HEK293 (cell line): Measurements from ENCODE around the gene SPNS2.

Experiments used
- CTCF ChIA-PET: fragments of 350-600 bp; formaldehyde crosslinking; extraction: SDS; loops from one replicate; lab custom pipeline; 2021; ENCODE audit warnings: antibody characterized with exemption; lab: Yijun Ruan, JAX
- POLR2A ChIA-PET: fragments of 300-600 bp; formaldehyde crosslinking; extraction: SDS; loops from one replicate; lab custom pipeline; 2020; ENCODE audit warnings: antibody characterized with exemption, inconsistent platforms; lab: Yijun Ruan, JAX
- H3K27ac ChIP-seq: fragments of 200-500 bp; sonication (Bioruptor generic); 2 replicates; pipeline ENCODE4 v1.5.1; 2014; ENCODE audit warnings: low read depth, low read length, control low read depth, inconsistent platforms; ENCODE audit errors: extremely low read depth
- H3K36me3 ChIP-seq, 2 experiments: fragments of 200-500 bp in 1 of 2; sonication (Bioruptor generic) in 1 of 2; 1 replicate in 1 of 2; 2 replicates in 1 of 2; pipeline ENCODE4 v1.5.1; 2014 to 2017; ENCODE audit warnings: inconsistent platforms in 2 of 2, low read length in 2 of 2; ENCODE audit not compliant: control insufficient read depth in 2 of 2, insufficient read depth in 1 of 2
- H3K4me1 ChIP-seq: fragments of 200-500 bp; sonication (Bioruptor generic); 2 replicates; pipeline ENCODE4 v1.5.1; 2014; ENCODE audit warnings: mild to moderate bottlenecking, low read length, inconsistent platforms; ENCODE audit not compliant: control insufficient read depth, insufficient read depth
- H3K4me3 ChIP-seq: 2 replicates; pipeline ENCODE4 v1.5.1; 2011; ENCODE audit warnings: low read depth, mild to moderate bottlenecking, control low read depth, low read length, moderate library complexity
- H3K9me3 ChIP-seq: fragments of 200-500 bp; sonication (Bioruptor generic); 2 replicates; pipeline ENCODE4 v1.5.1; 2014; ENCODE audit warnings: low read depth, low read length, inconsistent platforms; ENCODE audit not compliant: control insufficient read depth, insufficient read depth
- CTCF ChIP-seq: fragments of 450-650 bp; formaldehyde crosslinking; IDR thresholded peaks from 2 replicates; pipeline ENCODE4 v1.5.1; 2016; ENCODE audit warnings: missing biosample characterization, missing genetic modification characterization
- OSR2 ChIP-seq: fragments of 450-650 bp; formaldehyde crosslinking; IDR thresholded peaks from 2 replicates; pipeline ENCODE4 v1.5.1; 2016; ENCODE audit warnings: missing biosample characterization, missing genetic modification characterization
- SCRT1 ChIP-seq: fragments of 450-650 bp; formaldehyde crosslinking; IDR thresholded peaks from 2 replicates; pipeline ENCODE4 v1.5.1; 2016; ENCODE audit warnings: missing biosample characterization, missing genetic modification characterization, borderline replicate concordance
- SETDB1 ChIP-seq: IDR thresholded peaks from one replicate; pipeline ENCODE4 v1.6.1; 2017; ENCODE audit warnings: mild to moderate bottlenecking, low read length, moderate library complexity, mixed read lengths; ENCODE audit not compliant: insufficient read length
- ZBTB6 ChIP-seq: fragments of 450-650 bp; formaldehyde crosslinking; IDR thresholded peaks from 2 replicates; pipeline ENCODE4 v1.5.1; 2017; ENCODE audit warnings: missing biosample characterization, missing genetic modification characterization
- ZFP3 ChIP-seq: fragments of 450-650 bp; formaldehyde crosslinking; IDR thresholded peaks from 2 replicates; pipeline ENCODE4 v1.5.1; 2016; ENCODE audit warnings: low read depth, missing biosample characterization, missing genetic modification characterization
- ZNF138 ChIP-seq: fragments of 450-650 bp; formaldehyde crosslinking; IDR thresholded peaks from 2 replicates; pipeline ENCODE4 v1.5.1; 2016; ENCODE audit warnings: missing biosample characterization, missing genetic modification characterization, borderline replicate concordance
- ZNF140 ChIP-seq: fragments of 450-650 bp; formaldehyde crosslinking; IDR thresholded peaks from 2 replicates; pipeline ENCODE4 v1.5.1; 2016; ENCODE audit warnings: missing biosample characterization, missing genetic modification characterization
- ZNF2 ChIP-seq: fragments of 450-650 bp; formaldehyde crosslinking; IDR thresholded peaks from 2 replicates; pipeline ENCODE4 v1.5.1; 2016; ENCODE audit warnings: missing biosample characterization, missing genetic modification characterization
- ZNF221 ChIP-seq: fragments of 450-650 bp; formaldehyde crosslinking; IDR thresholded peaks from 2 replicates; pipeline ENCODE4 v1.5.1; 2017; ENCODE audit warnings: missing biosample characterization, missing genetic modification characterization, borderline replicate concordance
- ZNF223 ChIP-seq: fragments of 450-650 bp; formaldehyde crosslinking; IDR thresholded peaks from 2 replicates; pipeline ENCODE4 v1.5.1; 2016; ENCODE audit warnings: missing biosample characterization, missing genetic modification characterization
- ZNF37A ChIP-seq: fragments of 450-650 bp; IDR thresholded peaks from 2 replicates; pipeline ENCODE4 v1.5.1; 2018; ENCODE audit warnings: missing biosample characterization, missing genetic modification characterization
- ZNF391 ChIP-seq: fragments of 450-650 bp; formaldehyde crosslinking; IDR thresholded peaks from 2 replicates; pipeline ENCODE4 v1.5.1; 2016; ENCODE audit warnings: low read depth, missing biosample characterization, missing genetic modification characterization, borderline replicate concordance
- ZNF423 ChIP-seq: fragments of 450-650 bp; formaldehyde crosslinking; IDR thresholded peaks from 2 replicates; pipeline ENCODE4 v1.5.1; 2016; ENCODE audit warnings: missing biosample characterization, missing genetic modification characterization
- ZNF426 ChIP-seq: fragments of 450-650 bp; formaldehyde crosslinking; IDR thresholded peaks from 2 replicates; pipeline ENCODE4 v1.5.1; 2017; ENCODE audit warnings: missing biosample characterization, missing genetic modification characterization, mild to moderate bottlenecking, inconsistent platforms, moderate library complexity
- ZNF624 ChIP-seq: fragments of 450-650 bp; formaldehyde crosslinking; IDR thresholded peaks from 2 replicates; pipeline ENCODE4 v1.5.1; 2017; ENCODE audit warnings: missing biosample characterization, missing genetic modification characterization
- ZNF692 ChIP-seq: fragments of 450-650 bp; formaldehyde crosslinking; IDR thresholded peaks from 2 replicates; pipeline ENCODE4 v1.5.1; 2016; ENCODE audit warnings: missing biosample characterization, missing genetic modification characterization
- ZNF747 ChIP-seq: fragments of 450-650 bp; formaldehyde crosslinking; IDR thresholded peaks from 2 replicates; pipeline ENCODE4 v1.5.1; 2016; ENCODE audit warnings: missing biosample characterization, missing genetic modification characterization
- ZNF776 ChIP-seq: fragments of 450-650 bp; formaldehyde crosslinking; IDR thresholded peaks from 2 replicates; pipeline ENCODE4 v1.5.0; 2017; ENCODE audit warnings: missing biosample characterization, missing genetic modification characterization, borderline replicate concordance

SPNS2 gene

GRCh38 chr17:4485676-4486646 is 12.7 kb upstream of the SPNS2 start:
- Histone ChIP-seq H3K36me3 (no peaks in the 10 kb centered on the region), H3K27ac (no peak overlapping the region), H3K4me1 (no peaks in the 10 kb centered on the region), H3K9me3 (no peaks in the 10 kb centered on the region), H3K4me3 (no peak overlapping the region)
- ChIA-PET POLR2A (no interaction called here), CTCF (interaction anchor here (0.6 kb wide), 1 partner anchor 9 kb away, joined by 4 read pairs; no protein-coding TSS in a partner anchor)
- TF ChIP-seq SETDB1 (no peak), ZNF140 (tag by site-specific recombination) (no peak), ZFP3 (no peak), ZNF692 (tag by site-specific recombination) (no peak), ZNF624 (tag by site-specific recombination) (no peak), ZBTB6 (tag by site-specific recombination) (no peak), ZNF37A (no peak)

GRCh38 chr17:4487296-4487695 is 11.4 kb upstream of the SPNS2 start:
- Histone ChIP-seq H3K4me3 (no peak overlapping the region), H3K9me3 (no peaks in the 10 kb centered on the region), H3K4me1 (no peaks in the 10 kb centered on the region), H3K27ac (no peak overlapping the region), H3K36me3 (no peaks in the 10 kb centered on the region)
- POLR2A ChIA-PET, result interaction anchor here (0.7 kb wide), 1 partner anchor 29 kb away, joined by 4 read pairs; no protein-coding TSS in a partner anchor
- CTCF ChIA-PET, result no interaction called here
- TF ChIP-seq ZNF426 (tag by site-specific recombination) (no peak), ZNF223 (tag by site-specific recombination) (no peak), ZNF138 (tag by site-specific recombination) (no peak), OSR2 (no peak), ZNF391 (no peak), ZNF747 (tag by site-specific recombination) (no peak), ZNF776 (tag by site-specific recombination) (no peak), ZNF221 (tag by site-specific recombination) (no peak), ZNF2 (tag by site-specific recombination) (no peak), ZNF423 (no peak), SCRT1 (tag by site-specific recombination) (no peak), CTCF (tag by site-specific recombination) (no peak)
